K562 (cell line): ENCODE measurements around the gene ABCA3. TPM values are rescaled to one million over a fixed set of nuclear protein-coding genes. Genes with fewer than 3 reads are reported as not detected.

Source experiments
- ATAC-seq: fragments of 200-7000 bp; cut with Tn5 transposase; 3 replicates; pipeline ENCODE4 v1.9.1; 2020; ENCODE audit warnings: moderate library complexity
- BruUV-seq: library from RNA; stranded (reverse); fragments of 400-500 nt; replicated peaks from 2 replicates; lab custom pipeline; 2021; lab: Mats Ljungman, UMichigan
- CTCF ChIA-PET: fragments of 300-600 bp; formaldehyde crosslinking; extraction: SDS; loops from one replicate; lab custom pipeline; 2021; ENCODE audit warnings: low intra/inter-chr PET ratio; lab: Yijun Ruan, JAX
- POLR2A ChIA-PET: fragments of 300-600, 350-650 bp; sonication (Branson Sonifier 250); formaldehyde crosslinking; extraction: SDS; loops from one replicate; lab custom pipeline; 2021; ENCODE audit warnings: antibody characterized with exemption, inconsistent platforms; lab: Yijun Ruan, JAX
- DNase-seq, 4 experiments: peaks; one replicate each; pipeline versions ENCODE4 v3.0.0 to v3.0.0-alpha.2; 2011 to 2018; ENCODE audit warnings: low spot score in 3 of 4, mixed read lengths in 3 of 4; ENCODE audit errors: extremely low read depth in 1 of 4
- FAIRE-seq: peaks from 2 replicates; lab custom pipeline; 2011; peaks lifted over from hg19 to GRCh38; lab: Jason Lieb, UNC
- H2AFZ ChIP-seq: 2 replicates; pipeline ENCODE4 v1.6.0; 2011; ENCODE audit warnings: low read depth, low read length, control low read depth, inconsistent platforms
- H3K27ac ChIP-seq: fragments of 200-600 bp; 3 replicates; pipeline ENCODE4 v1.8.0; 2011; ENCODE audit warnings: low read depth, mild to moderate bottlenecking, control low read depth, inconsistent platforms, low read length, moderate library complexity, mixed read lengths; ENCODE audit errors: extremely low read depth
- H3K27me3 ChIP-seq, 2 experiments: fragments of 300-600 bp in 1 of 2; 2 replicates in 1 of 2; 3 replicates in 1 of 2; pipeline versions ENCODE4 v1.6.0 to v1.8.0; 2011; ENCODE audit warnings: inconsistent platforms in 2 of 2, low read length in 2 of 2, mild to moderate bottlenecking in 1 of 2, mixed read lengths in 1 of 2, moderate library complexity in 1 of 2; ENCODE audit not compliant: control insufficient read depth in 2 of 2, insufficient read depth in 2 of 2
- H3K36me3 ChIP-seq: fragments of 300-600 bp; 3 replicates; pipeline ENCODE4 v1.8.0; 2011; ENCODE audit warnings: mild to moderate bottlenecking, low read length, inconsistent platforms; ENCODE audit not compliant: control insufficient read depth, insufficient read depth
- H3K4me1 ChIP-seq, 2 experiments: fragments of 200-600 bp in 1 of 2; replicated peaks in 1 of 2; 2 replicates in 1 of 2; 3 replicates in 1 of 2; pipeline versions ENCODE4 v1.5.1 to v1.8.0; 2011; ENCODE audit warnings: inconsistent platforms in 2 of 2, low read length in 2 of 2, mild to moderate bottlenecking in 1 of 2, mixed read lengths in 1 of 2, moderate library complexity in 1 of 2; ENCODE audit not compliant: control insufficient read depth in 2 of 2, insufficient read depth in 2 of 2
- H3K4me2 ChIP-seq: 2 replicates; pipeline ENCODE4 v1.6.1; 2011; ENCODE audit warnings: low read length, control low read depth, inconsistent platforms, mixed read lengths; ENCODE audit not compliant: insufficient read depth
- H3K4me3 ChIP-seq: fragments of 200-600 bp; sonication (generic), shearing (Covaris generic); 2 replicates; pipeline ENCODE4 v1.5.1; 2016; ENCODE audit warnings: control low read depth, inconsistent platforms
- H3K79me2 ChIP-seq: fragments of 200-600 bp; 3 replicates; pipeline ENCODE4 v1.8.0; 2011; ENCODE audit warnings: low read length, inconsistent platforms; ENCODE audit not compliant: control insufficient read depth, insufficient read depth
- H3K9ac ChIP-seq, 2 experiments: 2 replicates each; pipeline versions ENCODE4 v1.6.0 to v1.6.1; 2011; ENCODE audit warnings: low read depth in 2 of 2, low read length in 2 of 2, control low read depth in 1 of 2, inconsistent platforms in 1 of 2, mild to moderate bottlenecking in 1 of 2, mixed read lengths in 1 of 2; ENCODE audit not compliant: insufficient read depth in 1 of 2
- H3K9me1 ChIP-seq: one replicate; pipeline ENCODE4 v1.6.0; 2011; ENCODE audit warnings: inconsistent platforms, mild to moderate bottlenecking, low read length, moderate library complexity; ENCODE audit not compliant: control insufficient read depth, insufficient read depth
- H3K9me3 ChIP-seq: replicated peaks from 2 replicates; pipeline ENCODE4 v1.5.1; 2011; ENCODE audit warnings: low read depth, low read length, inconsistent platforms; ENCODE audit not compliant: control insufficient read depth, insufficient read depth
- H4K20me1 ChIP-seq: replicated peaks from 2 replicates; pipeline ENCODE4 v1.6.1; 2011; ENCODE audit warnings: low read length, inconsistent platforms, mixed read lengths; ENCODE audit not compliant: control insufficient read depth, insufficient read depth
- ARNT ChIP-seq, 2 experiments: fragments of 450-650 bp; IDR thresholded peaks; 2 replicates each; pipeline ENCODE4 v1.6.1; 2016; ENCODE audit warnings: mild to moderate bottlenecking in 1 of 2
- BACH1 ChIP-seq: fragments of 200-800 bp; sonication (Bioruptor generic); IDR thresholded peaks from 2 replicates; pipeline ENCODE4 v1.6.1; 2016; ENCODE audit warnings: missing genetic modification characterization, missing compliant biosample characterization
- CBX2 ChIP-seq: fragments of 200-600 bp; sonication (generic); IDR thresholded peaks from one replicate; pipeline ENCODE4 v1.6.1; 2012; ENCODE audit warnings: mild to moderate bottlenecking, low read length, inconsistent platforms; ENCODE audit not compliant: insufficient read depth, poor library complexity, severe bottlenecking
- CBX8 ChIP-seq: fragments of 200-600 bp; sonication (generic); IDR thresholded peaks from 2 replicates; pipeline ENCODE4 v1.6.1; 2012; ENCODE audit warnings: borderline replicate concordance, mixed run types, low read depth, mild to moderate bottlenecking, moderate library complexity, mixed read lengths, low read length, control low read depth, inconsistent platforms; ENCODE audit not compliant: poor library complexity, severe bottlenecking; ENCODE audit errors: extremely low read depth
- FIP1L1 ChIP-seq: fragments of 200-400 bp; formaldehyde crosslinking; IDR thresholded peaks from 2 replicates; pipeline ENCODE4 v1.6.1; 2018; ENCODE audit warnings: mild to moderate bottlenecking, low read depth, low read length; ENCODE audit not compliant: poor library complexity, severe bottlenecking
- FOSL1 ChIP-seq: fragments of 200-800 bp; sonication (Bioruptor generic); conservative IDR thresholded peaks from 2 replicates; pipeline ENCODE4 v1.6.1; 2016; ENCODE audit warnings: missing genetic modification characterization, missing compliant biosample characterization
- FOXA3 ChIP-seq, 2 experiments: fragments of 450-650 bp in 1 of 2; sonication (generic) in 1 of 2; formaldehyde crosslinking; IDR thresholded peaks in 1 of 2; conservative IDR thresholded peaks in 1 of 2; 2 replicates each; pipeline versions ENCODE4 v1.4.0 to v1.8.0; 2020 to 2022; ENCODE audit warnings: mild to moderate bottlenecking in 2 of 2, missing genetic modification reagents in 1 of 2
- KAT8 ChIP-seq: fragments of 450-650 bp; IDR thresholded peaks from 2 replicates; pipeline ENCODE4 v1.6.1; 2016; ENCODE audit warnings: low read depth, mild to moderate bottlenecking
- MEF2D ChIP-seq: conservative IDR thresholded peaks from 2 replicates; pipeline ENCODE4 v1.6.1; 2016; ENCODE audit warnings: low read depth, missing genetic modification characterization, missing compliant biosample characterization
- MTA3 ChIP-seq: fragments of 450-650 bp; formaldehyde crosslinking; IDR thresholded peaks from 2 replicates; pipeline ENCODE4 v1.6.1; 2017; ENCODE audit warnings: mild to moderate bottlenecking, borderline replicate concordance
- MYC ChIP-seq, 2 experiments: fragments of 250-450 bp in 1 of 2; sonication (Bioruptor Pico) in 1 of 2; IDR thresholded peaks; 2 replicates each; pipeline versions ENCODE4 v1.5.1 to v1.6.1; 2012 to 2021; ENCODE audit warnings: low read depth in 2 of 2, borderline replicate concordance in 1 of 2, improper control_type of control experiment in 1 of 2, low read length in 1 of 2, mild to moderate bottlenecking in 1 of 2, moderate library complexity in 1 of 2
- NFIX ChIP-seq: fragments of 250-450 bp; sonication (Bioruptor Pico); IDR thresholded peaks from 2 replicates; pipeline ENCODE4 v1.4.0; 2020; ENCODE audit warnings: low read depth, mild to moderate bottlenecking, moderate library complexity
- PML ChIP-seq: IDR thresholded peaks from 2 replicates; pipeline ENCODE4 v1.6.1; 2012; ENCODE audit warnings: low read length, inconsistent platforms
- POLR2AphosphoS5 ChIP-seq: IDR thresholded peaks from 2 replicates; pipeline ENCODE4 v1.6.1; 2011; ENCODE audit warnings: mild to moderate bottlenecking, low read depth, low read length, moderate library complexity; ENCODE audit not compliant: control insufficient read depth, insufficient read depth
- PTTG1 ChIP-seq: fragments of 450-650 bp; IDR thresholded peaks from 2 replicates; pipeline ENCODE4 v1.6.1; 2016; ENCODE audit warnings: low read depth, mild to moderate bottlenecking, missing genetic modification characterization, missing compliant biosample characterization
- RBM34 ChIP-seq: fragments of 200-400 bp; formaldehyde crosslinking; IDR thresholded peaks from 2 replicates; pipeline ENCODE4 v1.6.1; 2018; ENCODE audit warnings: low read length, borderline replicate concordance; ENCODE audit not compliant: insufficient read depth
- RFX7 ChIP-seq: fragments of 250-450 bp; sonication (Bioruptor Pico); IDR thresholded peaks from 2 replicates; pipeline ENCODE4 v1.5.1; 2021; ENCODE audit warnings: mild to moderate bottlenecking
- SMARCA4 ChIP-seq: fragments of 450-650 bp; IDR thresholded peaks from 2 replicates; pipeline ENCODE4 v1.6.1; 2016
- TGIF2 ChIP-seq: sonication (generic); formaldehyde crosslinking; IDR thresholded peaks from 2 replicates; pipeline ENCODE4 v1.8.1; 2022; ENCODE audit warnings: mild to moderate bottlenecking, missing genetic modification reagents, moderate library complexity
- ZBTB7A ChIP-seq: IDR thresholded peaks from 2 replicates; pipeline ENCODE4 v1.6.1; 2011; ENCODE audit warnings: low read depth, mild to moderate bottlenecking, low read length, moderate library complexity, borderline replicate concordance; ENCODE audit not compliant: control insufficient read depth
- ZZZ3 ChIP-seq: fragments of 450-650 bp; IDR thresholded peaks from 2 replicates; pipeline ENCODE4 v1.6.1; 2016; ENCODE audit warnings: antibody characterized with exemption, mild to moderate bottlenecking, moderate library complexity
- WGBS: fragments of 100-300 bp; shearing (Covaris generic); methylation state at CpG from one replicate; pipeline ENCODE4 v1.1.6; 2016; ENCODE audit warnings: low coverage, mixed read lengths; ENCODE audit not compliant: insufficient coverage; ENCODE audit errors: missing lambda C conversion rate; 5-methylcytosine and 5-hydroxymethylcytosine counted together
- in situ Hi-C: fragments of 300-500 bp; cut with MboI; formaldehyde crosslinking; loops from 4 replicates; pipeline ENCODE4 v1.15.0; 2018; ENCODE audit warnings: inconsistent platforms, mixed read lengths
- intact Hi-C: fragments of 100-400 bp; cut with micrococcal nuclease; formaldehyde crosslinking; loops from 2 replicates; pipeline ENCODE4 v1.14.2; 2022
- polyA plus RNA-seq, 8 experiments: library from polyadenylated mRNA; depleted of rRNA in 4 of 8; stranded (reverse) in 5 of 8; unstranded in 3 of 8; fragments of >200 nt; fragmentation: Nextera tagmentation in 2 of 8; fragmentation: Illumina TruSeq in 1 of 8; extraction: Ambion mirVana in 2 of 8; extraction: Trizol in 1 of 8; gene quantifications; 2 replicates each; pipeline versions ENCODE4 v1.2.1 to v1.2.3, GENCODE V29; 2011 to 2014; ENCODE audit warnings: inconsistent platforms in 1 of 8, missing spikeins in 1 of 8
- total RNA-seq, 7 experiments: library from RNA; depleted of rRNA in 6 of 7; stranded (reverse); fragments of >200 nt in 6 of 7; fragmentation: Illumina TruSeq in 2 of 7; extraction: Trizol in 2 of 7; gene quantifications; 2 replicates each; pipeline versions ENCODE4 v1.2.1 to v1.2.3, GENCODE V29; 2011 to 2021; ENCODE audit warnings: low replicate concordance in 1 of 7

Gene ABCA3
- total and polyA plus RNA-seq, 9 of the 15 experiments (the other 6 are each of a cell fraction or from before 2014, with no cell fraction given), result 0.66 to 23.7 (median 6.9) TPM

GRCh38 chr16:2339521-2340484 is 725 bp downstream of the ABCA3 start:
- H3K36me3 ChIP-seq, result peaks cover 27% of the 10 kb centered on the region; the same call in 1 of the 3 replicates
- H3K27me3 ChIP-seq, result no peaks in the 10 kb centered on the region
- no peaks in the 10 kb centered on the region for H3K9me1 ChIP-seq
- peak overlapping the region; percentile 93 to 98 for H3K9ac ChIP-seq
- peaks cover 23 to 43% of the 10 kb centered on the region in 2 experiments for H3K4me1 ChIP-seq
- peak; percentile 73 for ATAC-seq
- intact Hi-C loops, result loop anchor here (1.0 to 10.0 kb wide), 2 partner anchors 83 to 165 kb away; no protein-coding TSS in a partner anchor
- H3K27ac ChIP-seq, result peak overlapping the region; percentile 88
- peak overlapping the region; percentile 96 for H3K4me2 ChIP-seq
- ChIA-PET POLR2A (interaction anchor here (0.6 kb wide), 1 partner anchor 42 kb away, joined by 3 read pairs; no protein-coding TSS in a partner anchor), CTCF (interaction anchor here (0.6 to 2.4 kb wide), 5 partner anchors 10 to 162 kb away, joined by 3 to 12 read pairs (median 9); partner anchors contain the start of gene CCNF)
- peak overlapping the region; percentile 96 for H3K4me3 ChIP-seq
- no peaks in the 10 kb centered on the region for H3K9me3 ChIP-seq
- BruUV-seq, result no TSS peak
- H2AFZ ChIP-seq, result peak overlapping the region; percentile 97
- DNase-seq, result peak; percentile 66 to 86 (median 79)
- WGBS, result under 1% methylated on average over 90 of the region's 98 CpGs
- H3K79me2 ChIP-seq, result peaks cover 48% of the 10 kb centered on the region
- FAIRE-seq, result peak; percentile 79
- in situ Hi-C loops, result no loop called here
- no peaks in the 10 kb centered on the region for H4K20me1 ChIP-seq
- TF ChIP-seq BACH1 (tag) (no peak), ARNT (IDR thresholded peaks at IDR 0.05) (0 out of 4 replicates have a peak, but pooled peaks of 1 of the 2 experiments have one; percentile 12), MTA3 (peak; percentile 37; the same call in 1 of the 2 replicates), FOXA3 (CRISPR knock-in tag; conservative IDR thresholded peaks at IDR 0.05 in 1 of 2, IDR thresholded peaks at IDR 0.05 in 1 of 2) (no peak), PTTG1 (no peak), CBX2 (no peak), TGIF2 (no peak), MYC (IDR thresholded peaks at IDR 0.05; ENCODE audit: low read depth, low read length) (peak; percentile 75), MYC (CRISPR knock-in tag; IDR thresholded peaks at IDR 0.05; ENCODE audit: borderline replicate concordance, low read depth) (peak; percentile 47; the same call in 1 of the 2 replicates), FIP1L1 (no peak), CBX8 (no peak), MEF2D (no peak), ZBTB7A (peak; percentile 52; the same call in 1 of the 2 replicates), POLR2AphosphoS5 (0 out of 2 replicates have a peak, but pooled peaks have one; percentile 24), ZZZ3 (no peak), FOSL1 (no peak), PML (no peak), NFIX (CRISPR knock-in tag) (0 out of 2 replicates have a peak, but pooled peaks have one; percentile 24), RFX7 (no peak), RBM34 (no peak), KAT8 (no peak), SMARCA4 (no peak)
